GM20000 (cell line): ENCODE results near the gene TFR2.

Experiments used
- DNase-seq: peaks from one replicate; pipeline ENCODE4 v3.0.0; 2012; ENCODE audit warnings: low spot score
- CTCF ChIP-seq: IDR thresholded peaks from 2 replicates; pipeline ENCODE4 v1.5.1; 2012; ENCODE audit warnings: mild to moderate bottlenecking, control low read depth; ENCODE audit errors: extremely low read depth, missing control alignments

The TFR2 gene

DNA sequence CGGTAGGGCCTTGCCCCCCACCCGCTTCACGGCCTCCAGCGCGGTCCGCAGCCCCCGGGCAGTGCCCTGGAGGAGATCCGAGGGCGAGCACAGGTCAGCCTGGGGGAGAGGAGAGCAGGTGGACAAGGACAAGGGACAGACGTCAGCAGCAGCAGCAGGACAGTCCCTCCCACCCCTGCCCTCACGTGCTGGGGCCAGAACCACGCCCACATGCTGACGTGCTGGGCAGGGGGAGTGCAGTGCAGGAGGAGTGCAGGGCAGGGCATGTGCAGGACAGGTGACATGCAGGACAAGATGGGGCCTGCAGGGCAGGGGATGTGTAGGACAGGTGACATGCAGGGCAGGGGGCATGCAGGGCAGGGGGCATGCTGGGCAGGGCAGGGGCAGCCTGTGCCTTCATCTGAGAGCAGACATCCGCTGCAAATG is 66.1 kb downstream of the TFR2 start:
- no peak for DNase-seq
- no peak for TF ChIP-seq CTCF

- no peak for DNase-seq
- no peak for TF ChIP-seq CTCF
Observed at GRCh38 chr7:100574362-100575205, 66.8 kb downstream of the TFR2 start.

DNA sequence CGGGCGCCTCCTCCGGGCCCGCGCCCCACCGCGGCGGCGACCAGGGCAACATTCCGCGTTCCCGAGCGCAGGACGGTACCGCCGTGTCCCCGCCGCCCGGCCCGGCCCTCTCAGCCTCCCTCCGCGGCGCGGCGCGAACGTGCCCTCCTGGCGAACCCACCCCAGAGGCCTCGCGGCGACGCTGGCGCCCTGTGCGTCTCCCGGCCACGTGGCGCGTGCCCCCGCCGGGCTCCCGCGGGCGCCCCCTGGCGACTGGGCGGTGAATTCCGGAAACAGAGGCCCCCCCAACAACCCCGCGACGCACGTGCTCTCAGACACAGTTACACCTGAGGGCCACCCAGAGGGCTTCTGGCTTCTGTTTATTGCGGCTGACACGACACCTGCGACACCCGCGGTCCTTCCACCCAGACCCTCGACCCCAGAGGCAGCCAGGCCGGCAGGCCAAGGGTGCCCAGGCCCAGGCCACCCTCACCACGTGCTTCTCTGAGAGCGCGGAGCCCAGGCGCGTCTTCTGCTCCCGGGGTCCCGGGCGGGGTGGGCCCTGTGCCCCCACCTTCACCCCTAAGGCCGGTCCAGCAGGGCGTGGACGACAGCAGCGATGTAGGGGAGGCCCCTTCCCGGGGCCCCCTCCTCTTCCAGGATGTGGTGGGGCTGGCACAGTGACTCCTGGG is 67.5 kb downstream of the TFR2 start, which contains the start of gene SAP25:
SAP25 (minus strand) TSS at position 210 of the 671 bp plus-strand sequence; CDS start at position 52, 158 bp downstream.
- TF ChIP-seq CTCF: no peak
- no peak for DNase-seq

GRCh38 chr7:100572949-100573675 is 68.2 kb downstream of the TFR2 start:
- DNase-seq: no peak
- no peak for TF ChIP-seq CTCF

DNA sequence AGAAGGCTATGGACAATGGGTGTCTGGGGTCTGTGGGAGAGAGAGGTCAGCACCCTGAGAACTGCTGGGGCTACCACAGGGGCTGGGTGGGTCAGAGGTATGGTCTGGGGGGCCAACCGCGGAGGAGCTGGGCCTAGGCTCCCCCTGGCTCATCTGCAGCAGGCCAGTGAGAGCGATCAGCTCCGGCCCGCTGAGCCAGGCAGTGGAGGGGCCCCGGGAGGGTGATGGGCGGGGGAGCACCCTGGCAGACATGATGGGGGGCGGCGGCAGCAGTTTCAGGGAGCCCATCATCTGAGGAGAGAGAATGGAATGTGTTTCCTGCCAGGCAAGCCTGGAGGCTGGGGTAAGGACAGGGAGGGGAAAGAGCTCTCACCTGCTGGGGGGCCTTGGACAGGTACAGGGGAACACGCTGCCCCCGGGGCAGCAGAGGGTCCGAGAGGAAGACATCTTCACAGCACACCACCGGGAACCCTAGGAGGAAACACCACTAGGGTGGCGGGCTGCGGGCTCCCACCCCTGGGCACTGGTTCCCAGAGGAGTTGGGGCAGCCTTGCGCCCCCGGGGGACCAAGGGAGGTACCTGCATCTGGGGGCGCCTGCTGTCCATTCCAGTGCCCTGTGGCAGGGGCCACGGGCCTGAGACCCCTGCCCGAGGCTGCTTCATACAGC is 68.9 kb downstream of the TFR2 start:
- no peak for DNase-seq
- TF ChIP-seq CTCF: no peak

- no peak for TF ChIP-seq CTCF
- no peak for DNase-seq
Observed at GRCh38 chr7:100571829-100572116, 69.6 kb downstream of the TFR2 start.
